ENCODE data around the gene INS. TPM values are rescaled to one million over a fixed set of nuclear protein-coding genes. Genes with fewer than 3 reads are reported as not detected.

INS gene
- total and polyA plus RNA-seq, 10 of the 15 experiments (the other 5 are each of a cell fraction or from before 2014, with no cell fraction given): not detected

DNA sequence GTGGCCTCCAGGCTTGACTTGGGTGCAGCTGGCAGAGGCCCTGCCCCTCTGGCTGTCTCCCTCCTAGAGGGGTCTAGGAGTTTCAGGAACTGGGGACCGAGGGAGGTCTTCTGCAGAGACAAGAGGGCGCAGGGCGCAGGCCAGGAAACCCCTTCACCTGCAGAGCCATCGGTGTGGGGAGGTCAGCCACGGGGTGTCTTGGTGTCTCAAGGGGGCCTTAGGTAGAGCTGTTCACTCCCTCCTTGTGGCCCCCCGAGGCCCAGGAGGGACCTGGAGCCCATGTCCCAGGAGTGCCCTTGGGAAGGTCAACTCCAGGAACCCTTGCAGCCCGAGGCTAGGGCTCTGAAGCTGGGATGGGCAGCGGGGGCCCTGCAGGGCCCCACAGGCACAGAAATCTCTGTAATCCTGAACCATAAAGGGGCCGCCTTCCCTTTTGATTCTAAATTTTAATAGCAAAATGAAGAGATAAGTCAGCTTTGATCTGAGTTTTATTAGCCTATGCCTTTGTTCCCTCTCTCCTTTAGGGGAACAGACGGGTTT is 42.0 kb upstream of the INS start:
- H3K9me3 ChIP-seq (replicated peaks; ENCODE audit: control insufficient read depth, insufficient read depth, low read length): no peaks in the 10 kb centered on the region
- no peak overlapping the region for H3K4me3 ChIP-seq
- no TSS peak for BruUV-seq (replicated peaks)
- ChIA-PET CTCF (no interaction called here), SMC1A (ENCODE audit: uncharacterized antibody, unreplicated experiment) (no interaction called here), POLR2A (no interaction called here), RAD21 (ENCODE audit: unreplicated experiment) (no interaction called here)
- in situ Hi-C loops (cut with MboI): loop anchor here (5.0 kb wide), 1 partner anchor 214 kb away; no protein-coding TSS in a partner anchor
- intact Hi-C loops (cut with micrococcal nuclease; ENCODE audit: unreplicated experiment): no loop called here
- H2AFZ ChIP-seq (ENCODE audit: control insufficient read depth, low read depth, low read length): no peak overlapping the region
- H3K4me2 ChIP-seq (ENCODE audit: control insufficient read depth, insufficient read depth): no peak overlapping the region
- no peaks in the 10 kb centered on the region for H3K36me3 ChIP-seq (ENCODE audit: control insufficient read depth in 2 of 2, insufficient read depth in 2 of 2, low read length in 1 of 2)
- no peaks in the 10 kb centered on the region; a peak in 1 of 4 replicates for H3K27me3 ChIP-seq (replicated peaks in 1 of 2; ENCODE audit: control insufficient read depth in 2 of 2, insufficient read depth in 2 of 2, low read length in 1 of 2)
- H3K27ac ChIP-seq (ENCODE audit: control insufficient read depth, insufficient read depth): no peak overlapping the region
- H4K20me1 ChIP-seq (ENCODE audit: control insufficient read depth, insufficient read depth): no peaks in the 10 kb centered on the region
- FAIRE-seq (no peak), ATAC-seq (no peak), DNase-seq (ENCODE audit: low read depth, low spot score) (no peak)
- no peaks in the 10 kb centered on the region for H3K79me2 ChIP-seq (ENCODE audit: control insufficient read depth, insufficient read depth, low read length)
- no peak overlapping the region for H3K9ac ChIP-seq (ENCODE audit: control insufficient read depth, insufficient read depth, low read length)
- H3K4me1 ChIP-seq (ENCODE audit: control insufficient read depth, insufficient read depth, low read length): no peaks in the 10 kb centered on the region
- TF ChIP-seq ATF7 (IDR thresholded peaks at IDR 0.05; ENCODE audit: low read depth) (no peak), ZNF217 (IDR thresholded peaks at IDR 0.05) (no peak), FOXK2 (IDR thresholded peaks at IDR 0.05) (no peak), NR2F1 (conservative IDR thresholded peaks at IDR 0.05) (no peak), EP300 (IDR thresholded peaks at IDR 0.05; ENCODE audit: borderline replicate concordance in 1 of 2, control insufficient read depth in 1 of 2, low read depth in 2 of 2, low read length in 2 of 2) (no peak), WRNIP1 (IDR thresholded peaks at IDR 0.05; ENCODE audit: borderline replicate concordance, low read depth, low read length) (no peak), NR2C1 (IDR thresholded peaks at IDR 0.05) (no peak), SIX5 (IDR thresholded peaks at IDR 0.05; ENCODE audit: low read depth, low read length, severe bottlenecking) (no peak), CEBPB (IDR thresholded peaks at IDR 0.05; ENCODE audit: borderline replicate concordance in 1 of 2, low read depth in 2 of 2, low read length in 2 of 2) (no peak), IKZF2 (IDR thresholded peaks at IDR 0.05) (no peak), IRF4 (IDR thresholded peaks at IDR 0.05; ENCODE audit: low read depth, low read length) (no peak)
- TF ChIP-seq, protein P1, sequence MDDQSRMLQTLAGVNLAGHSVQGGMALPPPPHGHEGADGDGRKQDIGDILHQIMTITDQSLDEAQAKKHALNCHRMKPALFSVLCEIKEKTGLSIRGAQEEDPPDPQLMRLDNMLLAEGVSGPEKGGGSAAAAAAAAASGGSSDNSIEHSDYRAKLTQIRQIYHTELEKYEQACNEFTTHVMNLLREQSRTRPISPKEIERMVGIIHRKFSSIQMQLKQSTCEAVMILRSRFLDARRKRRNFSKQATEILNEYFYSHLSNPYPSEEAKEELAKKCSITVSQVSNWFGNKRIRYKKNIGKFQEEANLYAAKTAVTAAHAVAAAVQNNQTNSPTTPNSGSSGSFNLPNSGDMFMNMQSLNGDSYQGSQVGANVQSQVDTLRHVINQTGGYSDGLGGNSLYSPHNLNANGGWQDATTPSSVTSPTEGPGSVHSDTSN (IDR thresholded peaks at IDR 0.05; ENCODE audit: insufficient replicate concordance, low read depth, low read length): no peak
- TF ChIP-seq, protein P2, sequence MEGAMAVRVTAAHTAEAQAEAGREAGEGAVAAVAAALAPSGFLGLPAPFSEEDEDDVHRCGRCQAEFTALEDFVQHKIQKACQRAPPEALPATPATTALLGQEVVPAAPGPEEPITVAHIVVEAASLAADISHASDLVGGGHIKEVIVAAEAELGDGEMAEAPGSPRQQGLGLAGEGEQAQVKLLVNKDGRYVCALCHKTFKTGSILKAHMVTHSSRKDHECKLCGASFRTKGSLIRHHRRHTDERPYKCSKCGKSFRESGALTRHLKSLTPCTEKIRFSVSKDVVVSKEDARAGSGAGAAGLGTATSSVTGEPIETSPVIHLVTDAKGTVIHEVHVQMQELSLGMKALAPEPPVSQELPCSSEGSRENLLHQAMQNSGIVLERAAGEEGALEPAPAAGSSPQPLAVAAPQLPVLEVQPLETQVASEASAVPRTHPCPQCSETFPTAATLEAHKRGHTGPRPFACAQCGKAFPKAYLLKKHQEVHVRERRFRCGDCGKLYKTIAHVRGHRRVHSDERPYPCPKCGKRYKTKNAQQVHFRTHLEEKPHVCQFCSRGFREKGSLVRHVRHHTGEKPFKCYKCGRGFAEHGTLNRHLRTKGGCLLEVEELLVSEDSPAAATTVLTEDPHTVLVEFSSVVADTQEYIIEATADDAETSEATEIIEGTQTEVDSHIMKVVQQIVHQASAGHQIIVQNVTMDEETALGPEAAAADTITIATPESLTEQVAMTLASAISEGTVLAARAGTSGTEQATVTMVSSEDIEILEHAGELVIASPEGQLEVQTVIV (IDR thresholded peaks at IDR 0.05; ENCODE audit: borderline replicate concordance, partially characterized antibody): no peak
- 22% methylated on average over 10 of the region's 10 CpGs for WGBS (ENCODE audit: insufficient coverage, insufficient replicate concordance, low lambda C conversion rate, missing lambda C conversion rate)
